IPS-15b (cell line): Measurements from ENCODE around the gene BLOC1S2.
"Not testable (repeated sequence)": the region's sequence is repeated elsewhere in the genome, so short reads cannot be mapped to it uniquely, and the experiment has no call there.

ENCODE experiments used
- H3K27me3 ChIP-seq: one replicate; pipeline ENCODE4 v1.6.1; 2013; ENCODE audit warnings: low read length; ENCODE audit not compliant: control insufficient read depth, insufficient read depth
- H3K36me3 ChIP-seq: one replicate; pipeline ENCODE4 v1.6.1; 2013; ENCODE audit warnings: low read length; ENCODE audit not compliant: control insufficient read depth, insufficient read depth
- H3K4me1 ChIP-seq: one replicate; pipeline ENCODE4 v1.6.1; 2013; ENCODE audit warnings: mild to moderate bottlenecking, low read length; ENCODE audit not compliant: control insufficient read depth, insufficient read depth
- H3K4me3 ChIP-seq: one replicate; pipeline ENCODE4 v1.5.1; 2013; ENCODE audit warnings: low read depth, low read length
- H3K9ac ChIP-seq: one replicate; pipeline ENCODE4 v1.6.1; 2013; ENCODE audit warnings: low read depth, mild to moderate bottlenecking, low read length
- H3K9me3 ChIP-seq: one replicate; pipeline ENCODE4 v1.6.1; 2013; ENCODE audit warnings: mild to moderate bottlenecking, low read length; ENCODE audit not compliant: control insufficient read depth, insufficient read depth

The BLOC1S2 gene

DNA sequence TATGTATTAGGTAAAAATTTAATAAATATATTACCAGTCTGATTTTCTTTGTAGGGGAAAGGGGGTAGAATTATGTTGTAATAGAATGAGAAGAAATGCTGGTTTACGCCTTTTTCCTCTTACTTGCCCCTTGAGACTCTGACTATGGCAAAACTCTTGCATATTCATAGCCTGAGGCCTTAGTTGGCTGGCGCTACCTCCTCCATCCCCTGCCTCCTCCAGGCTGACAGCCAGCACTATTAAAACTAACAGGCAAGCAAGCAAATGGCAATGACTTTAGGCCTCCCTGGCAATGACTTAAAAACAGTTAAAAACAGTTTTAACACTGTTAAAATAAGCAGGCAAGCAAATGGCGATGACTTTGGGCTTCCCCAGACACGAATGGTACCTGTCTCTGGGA is 29.1 kb upstream of the BLOC1S2 start:
- H3K4me1 ChIP-seq, result peaks cover 7% of the 10 kb centered on the region
- H3K9me3 ChIP-seq, result no peaks in the 10 kb centered on the region

DNA sequence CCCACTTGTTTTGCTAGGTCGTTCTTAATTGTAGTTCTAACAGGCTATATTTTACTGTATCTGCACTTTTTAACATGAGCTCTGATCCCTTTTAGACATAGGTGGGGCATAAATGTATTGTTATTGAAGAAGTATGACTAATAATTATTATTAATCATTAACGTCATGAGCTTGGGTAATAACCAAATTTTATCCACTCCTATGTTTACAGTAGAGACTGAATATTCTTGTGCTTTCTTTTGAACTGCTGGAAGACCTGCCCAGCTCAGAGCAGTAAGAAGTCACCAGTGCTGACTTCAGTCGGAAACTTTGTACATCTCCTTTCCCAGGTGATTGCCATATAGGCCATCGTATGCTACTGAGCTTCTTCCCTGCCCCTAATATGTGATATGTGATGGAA is 24.8 kb upstream of the BLOC1S2 start:
- Histone ChIP-seq H3K4me3 (no peak overlapping the region), H3K36me3 (no peaks in the 10 kb centered on the region), H3K27me3 (peaks cover 6% of the 10 kb centered on the region), H3K4me1 (peaks cover 7% of the 10 kb centered on the region), H3K9me3 (no peaks in the 10 kb centered on the region), H3K9ac (no peak overlapping the region)

More for the DNA sequence above, 29.1 kb upstream of the BLOC1S2 start:
- H3K36me3 ChIP-seq, result no peaks in the 10 kb centered on the region
- H3K27me3 ChIP-seq, result peaks cover 6% of the 10 kb centered on the region
- H3K9ac ChIP-seq, result no peak overlapping the region
- H3K4me3 ChIP-seq, result no peak overlapping the region

GRCh38 chr10:100307684-100308083 is 21.2 kb upstream of the BLOC1S2 start:
- H3K27me3 ChIP-seq, result peaks cover 2% of the 10 kb centered on the region
- H3K9ac ChIP-seq, result no peak overlapping the region
- H3K36me3 ChIP-seq, result no peaks in the 10 kb centered on the region
- no peaks in the 10 kb centered on the region for H3K4me1 ChIP-seq
- no peaks in the 10 kb centered on the region for H3K9me3 ChIP-seq
- no peak overlapping the region for H3K4me3 ChIP-seq

DNA sequence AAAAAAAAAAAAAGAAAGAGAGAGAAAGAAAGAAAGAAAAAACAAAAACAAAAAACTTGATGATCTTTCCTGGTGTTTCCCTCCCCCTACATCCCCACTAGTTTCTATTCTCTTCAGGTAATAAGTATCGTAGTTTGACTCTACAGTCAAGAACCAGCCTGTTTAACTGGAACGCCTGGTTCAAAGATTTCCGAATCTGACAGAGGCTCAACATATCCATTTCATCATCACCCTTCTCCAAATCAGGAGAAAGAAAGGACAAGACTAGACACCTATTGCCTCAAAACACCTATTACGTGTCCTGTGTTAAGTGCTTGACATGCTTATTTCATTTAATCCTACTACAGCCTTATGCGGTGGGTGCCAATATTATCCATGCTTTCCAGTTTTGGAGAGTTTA is 20.4 kb upstream of the BLOC1S2 start:
- no peak overlapping the region for H3K9ac ChIP-seq
- H3K36me3 ChIP-seq, result no peaks in the 10 kb centered on the region
- H3K27me3 ChIP-seq, result no peaks in the 10 kb centered on the region
- H3K9me3 ChIP-seq, result no peaks in the 10 kb centered on the region
- H3K4me3 ChIP-seq, result no peak overlapping the region
- no peaks in the 10 kb centered on the region for H3K4me1 ChIP-seq

GRCh38 chr10:100304414-100304813 is 17.9 kb upstream of the BLOC1S2 start:
- H3K4me3 ChIP-seq, result no peak overlapping the region
- H3K27me3 ChIP-seq, result no peaks in the 10 kb centered on the region
- no peaks in the 10 kb centered on the region for H3K4me1 ChIP-seq
- no peak overlapping the region for H3K9ac ChIP-seq
- no peaks in the 10 kb centered on the region for H3K9me3 ChIP-seq
- H3K36me3 ChIP-seq, result no peaks in the 10 kb centered on the region

DNA sequence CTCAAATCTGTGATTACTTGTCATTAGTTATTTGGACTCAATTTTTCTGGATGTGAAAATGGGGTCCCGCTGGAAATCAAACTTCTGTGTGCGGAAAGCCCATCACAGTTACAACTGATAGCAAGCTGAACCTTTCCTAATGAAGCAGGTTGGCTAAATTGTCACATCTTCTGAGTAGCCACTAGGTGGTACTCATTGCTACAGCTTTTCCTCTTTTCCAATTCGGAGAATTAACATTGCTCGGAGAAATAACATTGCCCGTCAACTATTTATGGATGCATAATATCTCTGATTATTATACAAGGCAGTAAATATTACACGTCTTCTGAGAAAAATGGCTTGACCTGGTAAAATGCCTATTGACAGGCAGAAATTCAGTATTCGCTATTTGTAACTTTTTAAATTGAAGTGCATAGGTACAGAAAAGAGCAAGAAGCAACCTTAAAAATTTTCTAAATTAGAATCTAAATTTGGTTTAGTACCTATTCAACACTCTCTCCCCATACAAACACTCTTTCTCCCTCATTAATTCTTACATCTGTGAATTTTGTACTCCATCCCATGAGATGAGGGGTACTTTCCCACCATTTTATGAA is 17.3 kb upstream of the BLOC1S2 start:
- Histone ChIP-seq H3K36me3 (no peaks in the 10 kb centered on the region), H3K9me3 (no peaks in the 10 kb centered on the region), H3K9ac (no peak overlapping the region)

GRCh38 chr10:100301123-100301522 is 14.6 kb upstream of the BLOC1S2 start:
- H3K9me3 ChIP-seq, H3K9ac ChIP-seq, H3K4me3 ChIP-seq, H3K36me3 ChIP-seq, H3K4me1 ChIP-seq, H3K27me3 ChIP-seq: not testable (repeated sequence)

More for the DNA sequence above, 17.3 kb upstream of the BLOC1S2 start:
- H3K27me3 ChIP-seq, result no peaks in the 10 kb centered on the region
- no peak overlapping the region for H3K4me3 ChIP-seq
- no peaks in the 10 kb centered on the region for H3K4me1 ChIP-seq

DNA sequence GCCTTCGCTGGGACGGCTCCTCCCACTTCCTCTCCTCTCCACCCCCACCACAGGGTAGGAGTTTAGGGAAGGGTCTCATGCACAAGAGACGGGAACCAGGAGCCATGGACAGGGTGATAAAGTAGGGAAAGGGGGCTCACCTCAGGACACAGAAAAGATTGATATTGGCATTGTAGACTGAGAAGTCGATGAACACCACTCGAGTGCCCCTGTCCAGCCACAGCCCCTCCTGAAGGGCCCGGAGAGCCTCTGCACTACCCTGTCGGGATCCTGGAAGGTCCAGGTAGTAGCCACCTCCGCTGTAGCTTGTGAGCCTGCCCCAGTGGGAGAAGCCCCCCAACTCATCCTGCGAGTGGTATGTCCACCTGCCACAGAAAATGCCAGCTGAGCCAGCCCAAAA is 10.8 kb upstream of the BLOC1S2 start:
- Histone ChIP-seq H3K4me3 (no peak overlapping the region), H3K27me3 (no peaks in the 10 kb centered on the region), H3K9ac (no peak overlapping the region), H3K36me3 (no peaks in the 10 kb centered on the region), H3K4me1 (no peaks in the 10 kb centered on the region), H3K9me3 (no peaks in the 10 kb centered on the region)

DNA sequence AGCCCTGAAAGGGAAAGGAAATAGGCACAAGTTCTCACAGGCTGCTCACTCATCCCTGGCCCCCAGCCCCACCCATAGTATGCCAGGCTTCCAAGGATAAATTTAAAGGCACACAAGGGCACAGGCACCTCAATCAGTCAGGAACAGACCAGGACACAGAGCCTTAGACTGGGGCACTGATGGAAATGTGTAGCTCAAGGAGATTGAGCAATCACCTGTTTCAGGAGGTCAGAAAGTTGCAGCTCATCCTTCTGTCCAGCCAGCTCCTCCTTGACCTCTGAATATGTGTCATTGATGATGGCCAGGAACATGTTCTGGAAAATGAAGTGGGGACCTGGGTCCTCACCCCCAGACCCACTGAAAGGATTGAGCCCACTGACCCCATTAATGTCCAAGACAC is 6.6 kb upstream of the BLOC1S2 start:
- H3K27me3 ChIP-seq, result no peaks in the 10 kb centered on the region
- H3K4me3 ChIP-seq, result no peak overlapping the region
- no peaks in the 10 kb centered on the region for H3K36me3 ChIP-seq
- no peaks in the 10 kb centered on the region for H3K9me3 ChIP-seq
- H3K4me1 ChIP-seq, result no peaks in the 10 kb centered on the region
- H3K9ac ChIP-seq, result no peak overlapping the region

DNA sequence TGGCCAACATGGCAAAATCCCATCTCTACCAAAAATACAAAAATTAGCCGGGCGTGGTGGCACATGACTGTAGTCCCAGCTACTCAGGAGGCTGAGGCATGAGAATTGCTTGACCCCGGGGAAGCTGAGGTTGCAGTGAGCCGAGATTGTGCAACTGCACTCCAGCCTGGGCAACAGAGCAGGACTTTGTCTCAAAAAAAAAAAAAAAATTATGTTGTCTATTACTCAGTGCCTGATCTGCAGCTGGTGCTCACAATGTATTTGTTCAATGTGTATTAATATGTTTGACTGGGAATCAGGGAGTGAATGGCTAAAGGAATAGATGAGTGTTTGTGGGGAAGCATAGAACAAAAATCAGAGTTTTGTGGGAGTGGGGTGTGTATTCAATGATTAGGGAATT is 5.8 kb upstream of the BLOC1S2 start:
- not testable (repeated sequence) for H3K9ac ChIP-seq, H3K4me3 ChIP-seq, H3K27me3 ChIP-seq, H3K36me3 ChIP-seq, H3K4me1 ChIP-seq, H3K9me3 ChIP-seq

DNA sequence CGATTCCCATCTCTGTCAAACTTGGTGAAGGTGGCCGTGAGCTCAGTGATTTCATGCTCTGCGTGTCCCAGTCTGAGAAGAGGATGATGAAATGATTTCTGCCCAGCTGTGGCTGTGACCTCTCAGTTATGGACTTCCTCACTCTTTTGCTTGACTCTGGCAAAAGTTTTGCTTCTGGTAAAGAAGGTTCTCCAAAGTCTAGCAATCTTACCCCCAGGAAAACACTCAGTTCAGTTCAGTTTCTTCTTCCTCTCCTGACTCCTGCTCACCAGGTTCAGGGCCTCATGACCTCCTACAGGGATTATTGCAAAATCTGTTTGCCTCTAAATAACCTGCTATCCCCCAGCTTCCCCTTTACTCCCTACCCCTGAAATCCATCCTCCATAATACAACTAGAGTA is 4.9 kb upstream of the BLOC1S2 start:
- no peaks in the 10 kb centered on the region for H3K27me3 ChIP-seq
- H3K4me1 ChIP-seq, result no peaks in the 10 kb centered on the region
- no peak overlapping the region for H3K4me3 ChIP-seq
- H3K9me3 ChIP-seq, result no peaks in the 10 kb centered on the region
- no peak overlapping the region for H3K9ac ChIP-seq
- no peaks in the 10 kb centered on the region for H3K36me3 ChIP-seq

GRCh38 chr10:100289641-100290040 is 3.2 kb upstream of the BLOC1S2 start:
- Histone ChIP-seq H3K36me3 (no peaks in the 10 kb centered on the region), H3K27me3 (no peaks in the 10 kb centered on the region), H3K4me1 (no peaks in the 10 kb centered on the region), H3K9ac (no peak overlapping the region), H3K4me3 (no peak overlapping the region), H3K9me3 (no peaks in the 10 kb centered on the region)
